Karpas-422 (cell line): ENCODE measurements around the gene TPD52L2. TPM values are rescaled to one million over a fixed set of nuclear protein-coding genes. Genes with fewer than 3 reads are reported as not detected.
"Not testable (repeated sequence)": the region's sequence is repeated elsewhere in the genome, so short reads cannot be mapped to it uniquely, and the experiment has no call there.

Experiments used
- DNase-seq: peaks from one replicate; pipeline ENCODE4 v3.0.0-alpha.2; 2015
- H2AFZ ChIP-seq: fragments of 200-600 bp; sonication (generic); 2 replicates; pipeline ENCODE4 v1.6.1; 2014; ENCODE audit warnings: antibody characterized with exemption, low read length, mixed read lengths
- H3K27ac ChIP-seq: fragments of 200-600 bp; sonication (generic); 2 replicates; pipeline ENCODE4 v1.5.1; 2014; ENCODE audit warnings: mild to moderate bottlenecking, low read length, moderate library complexity
- H3K27me3 ChIP-seq: fragments of 200-600 bp; sonication (generic); 2 replicates; pipeline ENCODE4 v1.6.1; 2014; ENCODE audit warnings: low read length, mixed read lengths
- H3K36me3 ChIP-seq: fragments of 200-600 bp; sonication (generic); 2 replicates; pipeline ENCODE4 v1.6.1; 2014; ENCODE audit warnings: low read length, mixed read lengths; ENCODE audit not compliant: insufficient read depth
- H3K4me1 ChIP-seq: fragments of 200-600 bp; sonication (generic); 2 replicates; pipeline ENCODE4 v1.6.1; 2014; ENCODE audit warnings: mild to moderate bottlenecking, low read length, mixed read lengths
- H3K4me2 ChIP-seq: fragments of 200-600 bp; sonication (generic); 2 replicates; pipeline ENCODE4 v1.6.1; 2014; ENCODE audit warnings: low read length, low read depth, mild to moderate bottlenecking; ENCODE audit not compliant: poor library complexity, severe bottlenecking
- H3K4me3 ChIP-seq: fragments of 200-600 bp; sonication (generic); 2 replicates; pipeline ENCODE4 v1.5.1; 2014; ENCODE audit warnings: mild to moderate bottlenecking, antibody characterized with exemption, low read length, mixed read lengths
- H3K79me2 ChIP-seq: fragments of 200-600 bp; sonication (generic); 2 replicates; pipeline ENCODE4 v1.6.1; 2014; ENCODE audit warnings: mild to moderate bottlenecking, low read length, mixed read lengths
- H3K9ac ChIP-seq: fragments of 200-600 bp; sonication (generic); 2 replicates; pipeline ENCODE4 v1.6.0; 2014; ENCODE audit warnings: low read length
- H3K9me2 ChIP-seq: fragments of 200-600 bp; sonication (generic), shearing (Covaris generic); replicated peaks from 2 replicates; pipeline ENCODE4 v1.6.0; 2014; ENCODE audit warnings: mild to moderate bottlenecking, low read length, moderate library complexity; ENCODE audit not compliant: insufficient read depth
- H3K9me3 ChIP-seq: fragments of 300-700, 200-600 bp; sonication (generic); 2 replicates; pipeline ENCODE4 v1.6.1; 2014; ENCODE audit warnings: low read length, mixed read lengths
- H4K20me1 ChIP-seq: fragments of 200-600 bp; sonication (generic); 2 replicates; pipeline ENCODE4 v1.6.1; 2014; ENCODE audit warnings: mild to moderate bottlenecking, antibody characterized with exemption, low read length, low read depth; ENCODE audit not compliant: insufficient read depth
- total RNA-seq: library from RNA; depleted of rRNA; stranded (reverse); fragments of >200 nt; shearing (Covaris generic); gene quantifications from 2 replicates; pipeline ENCODE4 v1.2.3, GENCODE V29; 2014; ENCODE audit warnings: low replicate concordance

The TPD52L2 gene
- total RNA-seq, 1 experiment from 2014 or later, result 25.9 TPM

GRCh38 chr20:63916371-63916939, 51.4 kb downstream of the TPD52L2 start:
- H3K4me2 ChIP-seq, H3K27me3 ChIP-seq, H4K20me1 ChIP-seq, H3K9ac ChIP-seq, H2AFZ ChIP-seq, H3K27ac ChIP-seq, H3K4me1 ChIP-seq, H3K9me2 ChIP-seq, H3K9me3 ChIP-seq, DNase-seq, H3K4me3 ChIP-seq: not testable (repeated sequence)
- Histone ChIP-seq H3K36me3 (peaks cover 11% of the 10 kb centered on the region), H3K79me2 (peaks cover 72% of the 10 kb centered on the region)

GRCh38 chr20:63917811-63918210, 52.7 kb downstream of the TPD52L2 start:
- H2AFZ ChIP-seq, result no peak overlapping the region
- H4K20me1 ChIP-seq, result no peaks in the 10 kb centered on the region
- no peaks in the 10 kb centered on the region for H3K9me2 ChIP-seq
- H3K27ac ChIP-seq, result no peak overlapping the region
- no peaks in the 10 kb centered on the region; the same call in 1 of the 2 replicates for H3K4me1 ChIP-seq
- peaks cover 11% of the 10 kb centered on the region for H3K36me3 ChIP-seq
- H3K4me2 ChIP-seq, result no peak overlapping the region
- no peak for DNase-seq
- no peak overlapping the region for H3K9ac ChIP-seq
- H3K9me3 ChIP-seq, result 0 out of 2 replicates have a peak, but pooled peaks cover 3% of the 10 kb centered on the region
- no peak overlapping the region for H3K4me3 ChIP-seq
- H3K79me2 ChIP-seq, result peaks cover 62% of the 10 kb centered on the region
- no peaks in the 10 kb centered on the region for H3K27me3 ChIP-seq

GRCh38 chr20:63919130-63919529, 54.1 kb downstream of the TPD52L2 start:
- H3K4me1 ChIP-seq, result no peaks in the 10 kb centered on the region; the same call in 1 of the 2 replicates
- no peak overlapping the region for H3K4me3 ChIP-seq
- no peak overlapping the region for H3K9ac ChIP-seq
- no peak overlapping the region for H3K4me2 ChIP-seq
- H3K36me3 ChIP-seq, result peaks cover 8% of the 10 kb centered on the region
- no peaks in the 10 kb centered on the region for H4K20me1 ChIP-seq
- H2AFZ ChIP-seq, result no peak overlapping the region
- H3K79me2 ChIP-seq, result peaks cover 57% of the 10 kb centered on the region
- no peaks in the 10 kb centered on the region for H3K9me2 ChIP-seq
- no peak for DNase-seq
- 0 out of 2 replicates have a peak, but pooled peaks cover 3% of the 10 kb centered on the region for H3K9me3 ChIP-seq
- H3K27me3 ChIP-seq, result no peaks in the 10 kb centered on the region
- no peak overlapping the region for H3K27ac ChIP-seq

DNA sequence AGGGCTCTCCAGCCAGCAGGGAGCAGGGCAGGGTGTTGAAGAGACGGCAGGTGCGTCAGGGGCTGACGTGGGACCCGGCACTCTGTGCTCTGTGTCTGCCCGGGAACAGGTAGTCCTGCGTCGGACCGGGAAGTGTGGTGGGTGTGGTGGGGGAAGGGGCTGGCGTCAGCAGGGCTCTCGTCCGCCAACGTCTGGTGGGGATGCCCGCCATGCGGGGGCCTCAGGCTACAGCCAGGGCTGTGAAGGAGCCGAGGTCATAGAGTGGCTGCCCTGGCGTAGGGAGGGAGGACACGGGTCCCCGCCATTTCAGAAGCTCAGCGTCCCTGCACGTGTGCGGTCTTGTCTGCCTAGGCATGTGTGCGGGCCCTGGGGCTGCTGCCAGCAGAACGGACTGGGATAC, 55.2 kb downstream of the TPD52L2 start:
- Histone ChIP-seq H3K27me3 (no peaks in the 10 kb centered on the region), H3K4me3 (no peak overlapping the region), H3K79me2 (peaks cover 55% of the 10 kb centered on the region), H2AFZ (no peak overlapping the region), H3K36me3 (peaks cover 8% of the 10 kb centered on the region), H3K9me3 (0 out of 2 replicates have a peak, but pooled peaks cover 3% of the 10 kb centered on the region), H3K4me2 (no peak overlapping the region), H3K27ac (no peak overlapping the region), H3K9me2 (no peaks in the 10 kb centered on the region), H3K4me1 (no peaks in the 10 kb centered on the region; the same call in 1 of the 2 replicates), H3K9ac (no peak overlapping the region), H4K20me1 (no peaks in the 10 kb centered on the region)
- DNase-seq, result no peak

- no peaks in the 10 kb centered on the region for H3K9me3 ChIP-seq
Observed at GRCh38 chr20:63923651-63924050, 58.6 kb downstream of the TPD52L2 start.

GRCh38 chr20:63924241-63924640, 59.2 kb downstream of the TPD52L2 start:
- DNase-seq, result no peak
- H3K79me2 ChIP-seq, result peaks cover 29% of the 10 kb centered on the region
- no peak overlapping the region for H3K4me3 ChIP-seq
- H3K27ac ChIP-seq, result no peak overlapping the region
- no peaks in the 10 kb centered on the region for H3K9me3 ChIP-seq
- H3K4me1 ChIP-seq, result no peaks in the 10 kb centered on the region
- H3K27me3 ChIP-seq, result no peaks in the 10 kb centered on the region
- H3K9ac ChIP-seq, result no peak overlapping the region
- no peak overlapping the region for H3K4me2 ChIP-seq
- peaks cover 4% of the 10 kb centered on the region; the same call in 1 of the 2 replicates for H3K36me3 ChIP-seq
- H2AFZ ChIP-seq, result no peak overlapping the region
- H3K9me2 ChIP-seq, result no peaks in the 10 kb centered on the region
- H4K20me1 ChIP-seq, result no peaks in the 10 kb centered on the region

More at GRCh38 chr20:63923651-63924050, 58.6 kb downstream of the TPD52L2 start:
- no peaks in the 10 kb centered on the region for H4K20me1 ChIP-seq
- H3K4me1 ChIP-seq, result no peaks in the 10 kb centered on the region
- DNase-seq, result no peak
- no peak overlapping the region for H3K27ac ChIP-seq
- no peaks in the 10 kb centered on the region for H3K27me3 ChIP-seq
- no peak overlapping the region for H3K4me3 ChIP-seq
- no peak overlapping the region for H3K9ac ChIP-seq
- no peak overlapping the region for H2AFZ ChIP-seq
- H3K4me2 ChIP-seq, result no peak overlapping the region
- peaks cover 6% of the 10 kb centered on the region; the same call in 1 of the 2 replicates for H3K36me3 ChIP-seq
- no peaks in the 10 kb centered on the region for H3K9me2 ChIP-seq
- peaks cover 35% of the 10 kb centered on the region for H3K79me2 ChIP-seq

GRCh38 chr20:63926298-63926697, 61.2 kb downstream of the TPD52L2 start:
- Histone ChIP-seq H3K4me1 (no peaks in the 10 kb centered on the region), H3K27ac (no peak overlapping the region), H3K79me2 (peaks cover 29% of the 10 kb centered on the region), H3K9me3 (no peaks in the 10 kb centered on the region), H3K4me2 (no peak overlapping the region), H3K9me2 (no peaks in the 10 kb centered on the region), H4K20me1 (no peaks in the 10 kb centered on the region), H2AFZ (no peak overlapping the region), H3K27me3 (no peaks in the 10 kb centered on the region), H3K4me3 (no peak overlapping the region), H3K9ac (no peak overlapping the region), H3K36me3 (0 out of 2 replicates have a peak, but pooled peaks cover 4% of the 10 kb centered on the region)
- no peak for DNase-seq

DNA sequence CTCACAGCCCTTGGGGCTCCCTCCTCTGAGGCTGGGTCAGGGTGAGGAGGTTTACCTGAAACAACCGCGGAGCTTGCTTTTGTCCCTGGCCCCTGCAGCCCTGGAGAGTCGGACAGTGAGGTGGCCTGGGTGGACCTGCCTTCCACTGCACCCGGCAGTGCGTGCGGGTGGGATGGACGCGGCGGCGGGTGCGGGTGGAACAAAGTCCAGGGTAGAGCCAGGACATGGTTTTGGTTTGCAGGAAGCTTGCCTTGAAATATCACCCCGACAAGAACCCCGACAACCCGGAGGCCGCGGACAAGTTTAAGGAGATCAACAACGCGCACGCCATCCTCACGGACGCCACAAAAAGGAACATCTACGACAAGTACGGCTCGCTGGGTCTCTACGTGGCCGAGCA, 64.0 kb downstream of the TPD52L2 start:
- peaks cover 17% of the 10 kb centered on the region for H3K79me2 ChIP-seq
- 0 out of 2 replicates have a peak, but pooled peaks cover 6% of the 10 kb centered on the region for H3K36me3 ChIP-seq
- no peak overlapping the region for H3K4me3 ChIP-seq

More for the DNA sequence above, 64.0 kb downstream of the TPD52L2 start:
- Histone ChIP-seq H2AFZ (no peak overlapping the region), H3K27me3 (no peaks in the 10 kb centered on the region), H3K9me3 (no peaks in the 10 kb centered on the region), H3K4me1 (no peaks in the 10 kb centered on the region), H4K20me1 (no peaks in the 10 kb centered on the region), H3K27ac (no peak overlapping the region), H3K4me2 (no peak overlapping the region), H3K9me2 (no peaks in the 10 kb centered on the region), H3K9ac (no peak overlapping the region)
- no peak for DNase-seq
